Tongue (tissue), 2 donors: ENCODE results near the gene PRDM16. TPM values are rescaled to one million over a fixed set of nuclear protein-coding genes. Genes with fewer than 3 reads are reported as not detected.

Source experiments
- DNase-seq: peaks from one replicate; pipeline ENCODE4 v3.0.0-alpha.2; 2015
- total RNA-seq: library from RNA; depleted of rRNA; stranded (reverse); fragments of >200 nt; gene quantifications from one replicate; pipeline ENCODE4 v1.2.3, GENCODE V29; 2014

PRDM16 gene
- total RNA-seq, 1 donor from 2014 or later = 1.6 TPM

DNA sequence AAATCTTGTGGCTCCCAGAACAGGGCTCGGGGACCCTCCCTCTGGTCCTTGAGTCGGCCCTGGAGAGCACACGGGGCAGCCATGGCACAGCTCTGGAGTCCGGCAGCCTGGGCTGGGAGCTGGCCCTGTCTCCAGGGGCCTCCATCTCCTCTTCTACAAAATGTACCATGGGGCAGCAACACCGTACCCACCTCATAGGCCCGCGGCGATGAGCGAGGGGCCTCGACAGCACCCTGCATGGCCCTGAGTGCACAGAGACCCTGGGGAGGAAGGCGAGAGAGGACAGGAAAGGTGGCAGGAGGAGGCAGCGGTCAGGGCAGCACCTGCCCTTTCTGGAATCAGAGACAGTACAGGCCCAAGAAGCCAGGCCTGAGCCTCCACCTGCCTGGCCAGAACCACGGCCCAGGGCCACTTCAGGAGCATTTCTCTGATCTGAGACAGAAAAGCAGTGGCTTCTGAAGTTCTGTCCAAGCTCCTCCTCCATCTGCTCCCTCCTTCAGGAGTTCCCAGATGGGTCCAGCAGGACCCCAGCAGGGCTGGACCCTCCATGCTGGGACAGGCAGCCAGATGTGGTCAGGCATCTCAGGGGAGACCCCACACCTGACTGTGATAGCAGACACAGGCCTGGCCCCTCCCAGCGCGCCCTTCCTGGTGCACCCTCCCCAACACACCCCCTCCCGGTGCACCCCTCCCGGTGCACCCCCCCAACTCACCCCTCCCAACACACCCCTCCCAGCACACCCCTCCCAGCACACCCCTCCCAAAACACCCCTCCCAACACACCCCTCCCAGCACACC is 309.6 kb downstream of the PRDM16 start:
- no peak for DNase-seq

DNA sequence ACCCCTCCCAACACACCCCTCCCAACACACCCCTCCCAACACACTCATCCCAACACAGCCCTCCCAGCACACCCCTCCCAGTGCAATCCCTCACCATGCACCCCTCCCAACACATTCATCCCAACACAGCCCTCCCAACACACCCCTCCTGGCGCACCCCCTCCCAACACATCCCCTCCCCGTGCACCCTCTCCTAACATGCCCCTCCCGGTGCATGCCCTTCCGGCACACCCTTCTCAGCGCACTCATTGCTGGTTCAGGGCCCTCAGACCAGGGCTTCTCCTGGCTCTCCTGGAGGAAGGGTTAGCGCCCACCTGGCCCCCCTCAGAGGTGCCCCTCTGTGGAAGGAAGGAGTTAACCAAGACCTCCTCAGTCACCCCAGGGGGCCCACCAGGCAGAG is 310.9 kb downstream of the PRDM16 start:
- DNase-seq = no peak

DNA sequence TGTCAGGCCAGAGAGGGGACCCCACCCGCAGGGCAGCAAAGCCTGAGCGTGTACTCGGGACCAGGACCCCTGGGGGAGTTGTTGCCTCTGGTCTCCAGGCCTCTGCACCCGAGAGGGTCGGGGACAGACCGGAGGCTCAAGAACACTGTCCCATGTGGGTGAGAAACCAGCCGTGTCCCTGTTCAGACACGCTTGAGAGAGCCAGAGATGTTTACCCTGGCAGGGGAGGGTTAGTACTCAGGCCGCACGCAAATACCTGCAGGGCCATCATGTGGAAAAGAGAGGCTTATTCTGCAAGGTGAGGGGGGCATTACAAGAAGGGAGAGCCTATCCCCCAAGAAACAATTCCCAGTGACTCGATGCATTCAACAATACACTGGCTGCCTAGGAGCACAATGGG is 311.5 kb downstream of the PRDM16 start:
- no peak for DNase-seq

DNA sequence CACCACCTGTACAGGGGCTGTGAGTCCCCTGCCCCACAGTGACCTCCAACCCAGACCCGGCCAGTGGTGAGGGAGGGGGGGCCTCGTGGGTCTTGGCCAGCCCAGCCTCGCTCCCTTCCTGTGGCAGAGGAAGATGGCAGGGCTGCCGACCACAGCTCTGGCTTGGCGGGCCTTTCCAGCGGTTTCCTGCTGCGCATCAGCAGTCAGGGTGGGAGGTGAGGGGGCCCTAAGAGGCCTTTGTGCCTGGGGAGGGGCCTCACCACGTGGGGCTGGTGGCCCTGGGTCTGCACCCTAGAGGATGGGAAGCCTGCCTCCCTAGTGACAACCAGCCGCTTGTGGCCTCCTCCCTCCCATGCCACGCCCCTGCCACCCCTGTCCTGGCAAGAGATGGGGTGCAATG is 312.9 kb downstream of the PRDM16 start:
- no peak for DNase-seq

DNA sequence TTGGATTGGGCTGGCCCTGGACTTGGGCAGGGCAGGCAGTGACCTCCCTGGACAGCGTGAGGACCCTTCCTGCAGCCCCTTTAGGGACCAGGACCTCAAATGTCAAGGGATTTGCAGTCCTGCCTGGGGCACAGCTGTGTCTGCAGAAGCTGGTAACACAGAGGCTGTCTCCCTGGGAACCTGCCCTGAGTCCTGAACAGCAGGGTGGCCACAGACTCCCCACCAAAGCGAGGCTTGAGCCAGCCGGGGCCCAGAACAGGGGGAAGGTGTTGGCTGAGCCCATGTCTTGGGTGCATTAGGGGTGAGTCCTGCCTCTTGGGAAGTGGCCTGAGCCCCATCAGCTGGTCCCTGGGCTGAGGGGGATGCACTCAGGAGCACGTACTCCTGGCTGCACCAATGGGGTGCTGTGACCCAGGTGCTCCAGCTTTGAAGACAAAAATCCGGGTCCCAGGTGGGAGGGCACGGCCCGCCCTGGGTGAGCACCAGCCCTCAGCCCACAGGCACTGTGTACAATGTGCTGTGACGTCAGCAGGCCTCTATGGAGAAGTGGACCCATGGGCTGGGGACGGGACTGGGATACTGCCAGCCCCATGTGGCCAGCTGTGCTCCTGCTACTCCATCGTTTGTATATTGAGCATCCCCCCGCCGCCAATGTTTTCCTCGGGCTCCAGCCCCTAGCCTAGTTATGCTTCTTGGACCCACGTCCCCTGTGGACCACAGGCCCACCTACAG is 313.5 kb downstream of the PRDM16 start:
- DNase-seq = no peak

DNA sequence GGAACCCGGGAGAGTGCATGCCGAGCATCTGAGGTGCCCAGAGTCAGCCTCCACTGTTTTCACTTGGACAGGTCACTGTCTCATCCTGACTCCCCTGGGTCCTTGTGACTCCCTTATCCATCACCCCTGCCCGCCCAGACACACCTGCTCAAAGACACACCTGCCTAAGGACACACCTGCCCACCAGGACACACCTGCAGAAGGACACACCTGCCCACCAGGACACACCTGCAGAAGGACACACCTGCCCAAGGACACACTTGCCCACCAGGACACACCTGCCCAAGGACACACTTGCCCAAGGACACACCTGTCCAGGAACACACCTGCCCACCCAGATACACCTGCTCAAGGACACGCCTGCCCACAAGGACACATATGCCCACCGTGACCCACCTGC is 314.7 kb downstream of the PRDM16 start:
- DNase-seq = no peak

DNA sequence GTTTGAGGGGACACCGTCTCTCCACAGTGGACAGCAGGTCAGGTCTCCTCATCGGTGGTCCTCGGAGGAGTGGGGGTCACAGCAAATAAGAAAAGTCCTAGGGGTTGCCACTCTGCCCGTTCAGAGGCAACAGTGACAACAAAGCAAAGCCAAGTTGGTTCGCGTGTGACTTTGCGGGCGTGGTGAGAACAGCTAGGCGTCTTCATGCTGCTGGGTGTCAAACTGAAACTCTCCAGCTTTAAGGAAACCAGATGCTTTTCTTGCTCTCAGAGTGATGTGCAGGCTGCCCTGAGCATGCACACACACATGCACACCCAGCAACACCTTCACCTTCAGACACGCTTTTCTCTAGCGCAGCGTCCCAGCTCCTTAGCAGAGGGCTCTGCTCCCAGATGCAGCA is 315.4 kb downstream of the PRDM16 start:
- DNase-seq = no peak

DNA sequence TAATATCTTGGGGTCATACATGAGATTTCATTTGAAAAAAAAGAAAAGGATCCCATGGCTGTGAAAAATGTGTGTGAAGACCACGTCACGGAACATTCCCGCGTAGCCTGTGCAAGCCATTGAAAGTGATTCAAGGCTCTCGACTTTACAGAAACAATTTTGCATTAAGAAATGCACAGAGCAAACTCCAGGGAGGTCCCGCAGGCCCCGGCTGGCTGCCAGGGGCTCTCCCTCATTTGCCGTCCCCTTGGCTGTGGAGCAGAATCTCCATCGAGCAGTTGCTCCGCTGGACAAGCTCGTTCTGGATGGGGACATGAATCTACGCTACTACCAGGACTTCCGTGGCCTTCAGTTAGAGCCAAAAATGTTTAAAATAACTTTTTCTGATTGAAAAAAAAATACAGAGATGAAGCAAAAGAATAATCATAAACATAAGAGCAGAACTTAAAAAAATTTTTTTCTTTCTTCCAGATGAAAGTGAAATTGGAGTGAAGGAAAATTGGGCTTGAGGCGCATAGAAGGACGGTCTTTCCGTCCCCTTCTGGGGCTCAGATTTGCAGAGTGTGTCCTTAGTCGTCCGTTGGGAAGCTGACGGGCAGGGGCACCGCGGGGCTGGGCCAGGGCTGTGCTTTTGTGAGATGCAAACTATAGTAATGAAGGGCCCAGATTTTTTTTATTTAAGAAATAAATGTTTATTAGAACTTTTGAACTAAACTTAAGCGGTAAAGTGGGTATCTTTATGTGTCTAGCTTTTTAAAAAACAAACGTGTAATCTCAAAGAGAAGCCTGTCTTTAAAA is 317.4 kb downstream of the PRDM16 start:
- no peak for DNase-seq

DNA sequence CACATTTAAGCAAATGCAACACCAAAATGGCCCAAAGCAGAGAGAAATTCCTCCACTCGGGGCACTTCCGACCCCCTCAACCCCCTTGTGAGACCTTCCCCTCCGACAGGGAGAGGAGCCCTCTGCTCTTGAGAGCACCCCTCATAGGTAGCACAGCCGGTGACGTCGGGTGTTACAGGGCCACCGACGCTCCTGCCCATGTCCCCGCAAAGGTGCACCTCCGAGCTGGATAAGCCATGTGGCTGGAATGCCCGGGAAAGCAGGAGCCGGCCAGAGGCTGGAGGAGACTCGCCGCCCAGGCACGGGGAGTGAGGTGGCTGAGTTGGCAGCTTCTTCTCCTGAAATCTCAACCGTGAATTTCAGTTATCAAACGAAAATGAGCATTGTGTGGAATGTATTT is 318.4 kb downstream of the PRDM16 start:
- DNase-seq = no peak

DNA sequence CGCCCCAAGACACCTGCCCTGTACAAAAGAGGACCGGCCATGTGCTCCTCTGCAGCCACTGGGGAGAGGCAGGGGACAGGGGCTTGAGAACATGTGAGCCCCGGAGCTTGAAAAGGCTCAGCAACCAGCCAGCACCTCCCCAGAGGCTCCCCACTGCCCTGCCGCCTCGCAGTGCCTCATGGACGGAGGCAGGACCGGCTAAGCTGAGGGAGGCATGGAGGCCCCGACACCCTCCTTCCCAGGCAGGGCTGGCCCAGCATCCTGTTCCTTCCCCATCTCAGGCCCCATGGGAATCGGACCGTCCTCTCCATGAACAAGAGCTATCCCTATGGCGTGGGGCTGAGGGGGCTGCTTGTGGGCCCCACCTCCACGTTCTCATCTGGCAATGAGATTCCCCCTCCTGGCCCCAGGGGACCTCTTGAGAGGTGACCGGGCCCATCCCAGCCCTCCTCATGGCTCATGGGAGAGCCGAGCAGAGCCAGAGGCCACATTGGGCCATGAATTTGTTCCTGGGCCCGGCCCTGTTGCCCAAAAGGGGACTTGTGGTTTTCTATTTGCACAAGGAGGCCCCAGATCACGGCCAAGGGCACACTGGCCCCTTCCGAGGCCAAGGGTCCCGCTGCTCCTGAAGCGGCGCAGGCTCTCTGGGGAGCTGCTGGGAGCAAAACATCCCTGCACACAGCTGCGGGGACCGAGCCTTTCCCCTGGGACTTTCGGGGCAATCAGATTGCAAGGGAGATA is 320.3 kb downstream of the PRDM16 start:
- DNase-seq = no peak

DNA sequence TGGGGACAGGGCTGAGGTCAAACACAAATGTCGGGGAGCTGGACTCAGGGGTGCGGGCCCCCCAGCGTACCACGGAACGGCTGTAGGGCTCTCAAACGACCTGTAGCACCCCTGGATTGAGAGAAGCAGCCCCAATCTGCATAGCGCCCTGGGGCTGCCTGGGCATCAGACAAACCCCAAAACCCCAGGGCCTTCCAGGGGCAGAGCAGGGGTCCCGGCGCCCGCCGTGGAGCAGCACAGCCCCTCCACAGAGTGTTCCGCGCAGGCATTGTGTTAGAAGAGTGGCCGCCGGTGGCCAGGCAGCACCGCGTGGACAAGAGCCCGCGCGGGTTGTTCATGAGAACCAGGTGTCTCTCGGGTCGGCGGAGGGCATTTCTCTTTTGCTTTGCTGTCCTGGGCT is 321.3 kb downstream of the PRDM16 start:
- DNase-seq = no peak

DNA sequence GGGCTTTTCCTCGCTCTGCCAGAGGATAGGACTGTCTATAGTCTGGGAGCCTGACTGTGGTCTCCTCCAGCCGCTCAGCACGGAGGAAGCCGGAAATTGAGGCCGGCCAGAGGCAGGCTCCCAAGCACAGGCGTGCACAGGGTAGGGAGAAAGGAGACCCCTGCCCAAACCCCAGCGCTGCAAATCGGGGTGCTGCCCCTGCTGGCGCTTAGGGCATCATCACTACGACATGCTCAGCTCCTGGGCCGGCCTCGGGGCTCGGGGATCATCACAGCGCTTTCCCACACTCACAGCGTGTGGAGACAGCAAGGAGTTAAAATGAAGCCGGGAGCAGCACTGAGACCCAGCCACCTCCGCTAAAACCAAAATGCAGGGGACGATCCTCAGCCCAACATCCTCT is 322.7 kb downstream of the PRDM16 start:
- DNase-seq = no peak

DNA sequence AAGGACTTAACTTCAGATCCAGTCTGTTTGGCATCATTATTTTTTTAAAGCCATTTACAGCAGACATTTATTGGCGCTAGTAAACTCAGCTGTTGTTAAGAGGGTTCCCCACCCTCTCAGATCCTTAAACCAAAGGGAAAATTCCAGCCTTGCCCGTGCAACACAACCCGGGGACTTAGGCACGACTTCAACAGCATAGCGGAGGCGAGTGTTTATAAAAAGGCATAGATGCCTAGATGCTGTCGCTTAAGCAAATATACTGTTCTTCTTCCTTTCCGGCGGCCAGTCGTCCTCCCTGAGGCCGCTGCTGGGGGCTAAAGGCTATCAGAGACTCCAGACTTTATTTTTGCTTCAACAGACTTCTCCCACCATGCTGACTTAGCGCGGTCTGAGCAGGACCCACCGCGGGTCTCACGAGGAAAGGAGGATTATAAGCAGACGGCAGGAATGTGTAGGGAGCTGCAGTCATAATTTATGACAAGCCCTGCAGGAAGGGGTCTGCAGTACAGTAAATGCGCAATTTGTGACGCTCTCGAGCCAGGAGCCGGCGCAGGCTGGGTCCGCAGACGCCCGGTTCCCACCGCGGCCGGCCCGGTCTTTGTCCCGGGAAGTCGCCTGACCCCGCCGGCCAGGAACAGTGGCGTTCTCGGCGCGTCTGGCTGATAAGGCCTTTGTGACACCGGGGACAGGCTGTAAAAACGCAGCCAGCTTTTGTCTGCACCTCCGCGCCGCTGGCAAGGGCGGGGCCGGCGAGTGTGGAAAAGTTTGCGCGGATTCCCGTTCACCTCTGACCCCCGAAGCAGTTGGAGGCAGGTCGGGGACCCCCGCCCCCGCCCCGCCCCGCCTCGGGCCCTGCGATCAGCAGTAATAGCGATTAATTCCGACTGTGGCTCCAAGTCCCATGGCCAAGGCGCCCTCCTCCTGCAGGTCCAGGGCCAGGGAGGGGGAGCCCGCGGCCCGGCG is 324.3 kb downstream of the PRDM16 start:
- DNase-seq = peak; percentile 75

DNA sequence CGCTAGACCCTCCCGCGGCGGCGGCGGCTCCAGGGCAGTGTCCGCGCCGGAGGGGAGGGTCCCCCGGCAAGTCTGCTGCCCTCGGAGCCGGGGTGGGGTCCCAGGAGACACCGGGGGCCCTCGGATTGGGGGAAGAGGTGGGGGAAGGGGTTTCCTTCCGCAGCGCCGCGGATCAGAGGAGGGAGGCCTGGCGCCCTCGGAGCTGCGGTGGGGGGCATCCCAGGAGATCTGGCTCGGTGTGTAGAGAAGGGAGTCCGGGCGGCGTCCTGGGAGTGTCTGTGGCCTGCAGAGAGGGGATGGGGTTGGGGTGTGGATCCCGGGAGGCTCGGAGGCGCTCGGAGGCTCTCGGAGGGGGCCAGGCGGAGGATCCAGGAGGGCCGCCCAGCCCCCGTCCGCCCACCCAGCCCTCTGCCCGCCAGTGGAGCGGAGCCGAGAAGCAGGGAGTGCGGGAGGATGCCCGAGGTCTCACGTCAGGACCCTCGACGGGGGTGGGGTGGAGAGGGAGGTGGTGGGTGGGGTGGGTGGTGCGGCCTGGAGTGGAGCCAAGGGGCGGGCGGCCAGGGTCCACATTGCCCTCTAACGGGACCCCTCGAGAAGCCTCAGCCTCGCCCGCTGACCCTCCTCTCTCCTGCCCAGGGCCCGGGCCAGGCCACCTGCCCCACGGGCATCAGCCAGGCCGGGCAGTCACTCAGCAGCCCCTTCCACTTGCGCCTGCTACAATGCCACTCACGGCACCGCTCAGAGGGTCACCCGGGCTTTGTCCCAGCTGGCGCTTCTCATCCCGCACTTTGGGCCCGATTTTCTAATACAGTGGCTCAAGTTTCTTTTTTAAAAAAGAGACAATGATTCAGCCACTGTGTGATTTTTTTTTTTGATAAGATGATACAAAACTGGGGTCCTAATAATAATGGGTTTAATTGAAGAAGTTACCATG is 325.3 kb downstream of the PRDM16 start:
- DNase-seq = no peak

DNA sequence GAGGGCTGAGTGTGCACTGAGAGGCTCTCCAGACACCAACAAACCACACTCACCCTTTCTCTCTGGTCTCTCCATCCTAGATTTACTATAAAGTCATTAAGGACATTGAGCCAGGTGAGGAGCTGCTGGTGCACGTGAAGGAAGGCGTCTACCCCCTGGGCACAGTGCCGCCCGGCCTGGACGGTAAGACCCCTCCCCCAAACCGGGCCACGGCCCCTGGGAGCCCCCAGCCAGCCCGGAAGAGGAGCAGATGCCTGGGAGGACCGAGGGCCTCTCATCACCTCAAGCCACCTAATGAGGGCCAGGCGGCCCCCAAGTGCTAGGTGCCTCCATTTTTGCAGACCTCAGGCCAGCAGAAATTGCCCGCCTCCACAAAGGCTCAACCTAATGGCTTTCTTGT is 327.4 kb downstream of the PRDM16 start:
- DNase-seq = no peak

DNA sequence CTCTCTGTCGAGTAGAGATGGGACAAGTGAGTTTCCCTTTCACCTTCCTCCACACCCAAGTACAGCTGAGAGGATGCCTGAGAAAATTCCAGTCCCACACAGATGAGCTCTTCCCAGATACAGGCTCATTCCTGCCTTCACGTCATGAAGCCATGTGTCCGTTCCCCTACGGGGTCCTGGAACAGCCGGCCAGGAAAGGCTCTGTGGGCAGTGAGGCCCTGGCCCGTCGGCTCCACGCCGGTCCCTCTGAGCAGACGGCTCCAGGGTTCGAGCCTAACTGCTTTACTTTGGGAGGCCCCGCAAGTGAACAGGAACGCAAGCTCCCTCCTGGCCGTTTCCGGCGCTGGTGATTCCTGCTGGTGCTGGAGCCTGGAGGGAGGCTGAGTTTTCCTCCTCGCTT is 328.3 kb downstream of the PRDM16 start:
- no peak for DNase-seq

DNA sequence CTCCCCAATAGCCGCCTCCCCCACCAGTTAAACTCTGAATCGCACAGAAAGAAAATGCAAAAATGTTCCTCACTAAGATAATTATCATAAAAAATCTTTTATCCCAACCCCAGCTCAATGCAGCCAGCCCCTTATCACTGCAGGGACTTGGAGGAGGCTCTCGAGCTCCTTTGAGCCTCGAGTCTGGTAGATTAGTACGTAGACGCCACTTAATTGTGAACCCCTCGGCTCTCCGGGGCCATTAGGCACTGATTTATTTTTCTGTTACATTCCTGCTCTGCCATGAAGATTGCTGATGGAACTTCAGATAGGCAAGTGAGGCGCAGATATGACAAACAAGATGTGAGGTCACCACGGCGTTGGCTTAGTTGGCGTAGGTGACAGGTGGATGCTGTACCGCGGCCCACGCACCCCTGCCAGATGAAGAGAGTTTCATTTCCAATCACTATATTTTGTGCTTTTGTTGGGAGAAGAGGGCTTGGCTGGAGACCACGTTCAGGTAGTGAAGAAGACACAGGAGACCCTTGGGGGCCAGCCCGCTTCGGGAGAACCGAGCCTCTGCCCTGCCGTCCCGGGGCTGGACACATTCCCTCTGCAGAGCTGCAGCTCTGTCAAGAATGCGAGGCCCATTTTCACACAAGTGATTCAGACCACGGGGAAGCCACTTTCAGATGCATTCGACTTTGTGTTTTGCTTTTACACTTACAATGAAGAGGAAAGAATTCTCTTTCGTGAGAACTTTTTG is 329.6 kb downstream of the PRDM16 start:
- DNase-seq = no peak

DNA sequence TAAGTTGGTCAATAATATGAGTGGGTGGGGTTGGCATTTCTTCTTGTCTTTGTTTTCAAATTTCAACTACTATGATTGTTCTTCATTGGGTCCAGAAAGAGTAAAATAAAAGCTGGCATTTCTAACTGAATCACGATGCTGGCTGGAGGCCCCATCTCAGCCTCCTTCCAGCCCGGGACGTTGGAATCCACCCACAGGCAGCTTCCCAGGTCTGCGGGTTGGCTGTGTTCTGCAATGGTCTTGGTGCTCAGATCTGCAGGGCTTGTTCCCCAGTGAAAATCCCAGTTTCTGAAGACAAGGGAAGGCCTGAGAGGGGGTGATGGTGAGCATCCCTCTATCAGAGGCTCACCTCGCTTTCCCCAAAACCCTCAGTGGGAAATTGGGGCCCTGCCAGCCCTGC is 330.7 kb downstream of the PRDM16 start:
- DNase-seq = no peak

DNA sequence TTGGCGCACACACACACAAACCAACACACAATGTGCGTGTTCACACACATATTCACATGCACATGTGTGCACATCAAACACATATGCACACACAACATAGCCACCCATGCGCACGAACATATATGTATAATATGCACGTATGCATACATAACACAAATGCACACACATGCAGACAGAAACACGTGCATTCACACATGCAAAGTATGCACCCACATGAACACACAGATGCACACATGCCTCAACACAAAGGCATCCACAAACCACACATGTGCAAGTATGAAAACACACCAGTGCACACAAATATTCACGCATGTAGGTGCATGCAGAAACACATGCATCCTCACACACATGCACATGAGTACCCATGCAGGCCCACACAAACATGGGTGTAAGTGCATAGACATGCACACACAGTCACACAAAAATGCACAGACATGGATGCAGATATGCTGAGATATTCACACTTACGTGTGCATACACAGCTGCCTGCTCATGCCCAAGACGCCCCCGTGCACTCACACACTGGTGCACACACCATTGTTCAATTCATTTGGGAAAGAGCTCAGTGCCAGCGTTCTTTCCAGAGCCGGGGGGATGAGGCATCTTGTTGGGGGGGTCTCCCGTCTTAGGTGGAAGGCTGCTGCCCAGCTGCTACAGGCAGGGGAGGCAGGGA is 332.7 kb downstream of the PRDM16 start:
- DNase-seq = no peak
